ENCODE results near the gene RFPL1.

GRCh38 chr22:29451863-29452262, 13.5 kb downstream of the RFPL1 start:
- TF ChIP-seq CTCF (IDR thresholded peaks at IDR 0.05; ENCODE audit: low read depth, low read length, poor library complexity, severe bottlenecking) = no peak
- no peak for TF ChIP-seq EZH2phosphoT487 (IDR thresholded peaks at IDR 0.05; ENCODE audit: borderline replicate concordance, low read length)
